Measurements from ENCODE around the gene PLCG1.
"Not testable (repeated sequence)": the region's sequence is repeated elsewhere in the genome, so short reads cannot be mapped to it uniquely, and the experiment has no call there.

Gene PLCG1

GRCh38 chr20:41125530-41126457 lies 11.5 kb upstream of the PLCG1 start:
- no peak for DNase-seq

GRCh38 chr20:41126719-41127118 lies 10.6 kb upstream of the PLCG1 start:
- DNase-seq = no peak

- not testable (repeated sequence) for DNase-seq
These were observed 9.0 kb upstream of the PLCG1 start for GRCh38 chr20:41128317-41128716.

DNA sequence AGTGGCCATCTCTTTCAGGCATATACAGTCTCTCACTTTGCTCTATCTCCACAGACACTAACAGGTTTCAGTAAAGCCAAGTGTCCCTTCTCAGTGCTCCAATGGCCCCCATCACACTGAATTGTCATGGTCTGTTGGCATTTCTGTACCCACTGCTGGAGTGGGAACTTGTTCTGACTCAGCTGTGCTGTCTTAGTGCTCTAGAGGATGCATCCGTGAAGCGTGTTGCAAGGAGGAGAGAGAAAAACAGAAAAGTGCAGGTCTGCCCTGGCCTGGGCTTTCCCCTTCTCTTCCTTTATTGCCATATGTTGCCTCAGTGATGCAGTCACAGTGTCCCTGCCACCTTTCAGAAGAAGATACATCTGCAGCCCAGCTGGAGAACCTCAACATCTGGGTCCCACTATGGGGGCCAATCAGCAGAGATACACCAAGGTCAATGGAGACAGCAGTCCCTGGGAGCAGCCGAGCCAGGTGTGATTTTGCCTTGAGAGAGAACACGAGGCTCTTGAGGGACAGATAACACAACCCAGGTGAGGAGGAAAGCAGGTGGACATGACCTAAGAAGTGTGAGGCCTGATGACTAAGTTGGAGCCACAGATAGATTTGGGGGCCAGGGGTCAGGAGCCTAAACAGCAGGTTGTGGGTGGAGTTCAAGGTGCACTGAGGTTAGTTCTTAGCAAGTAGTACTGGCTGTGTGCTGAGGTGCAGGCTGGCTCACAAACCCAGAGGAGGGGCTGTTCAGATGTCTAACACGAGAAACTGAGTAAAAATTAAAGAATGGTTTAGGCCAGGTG lies 5.6 kb upstream of the PLCG1 start:
- DNase-seq = no peak

- DNase-seq = not testable (repeated sequence)
These were observed 5.0 kb upstream of the PLCG1 start for GRCh38 chr20:41132388-41132775.

DNA sequence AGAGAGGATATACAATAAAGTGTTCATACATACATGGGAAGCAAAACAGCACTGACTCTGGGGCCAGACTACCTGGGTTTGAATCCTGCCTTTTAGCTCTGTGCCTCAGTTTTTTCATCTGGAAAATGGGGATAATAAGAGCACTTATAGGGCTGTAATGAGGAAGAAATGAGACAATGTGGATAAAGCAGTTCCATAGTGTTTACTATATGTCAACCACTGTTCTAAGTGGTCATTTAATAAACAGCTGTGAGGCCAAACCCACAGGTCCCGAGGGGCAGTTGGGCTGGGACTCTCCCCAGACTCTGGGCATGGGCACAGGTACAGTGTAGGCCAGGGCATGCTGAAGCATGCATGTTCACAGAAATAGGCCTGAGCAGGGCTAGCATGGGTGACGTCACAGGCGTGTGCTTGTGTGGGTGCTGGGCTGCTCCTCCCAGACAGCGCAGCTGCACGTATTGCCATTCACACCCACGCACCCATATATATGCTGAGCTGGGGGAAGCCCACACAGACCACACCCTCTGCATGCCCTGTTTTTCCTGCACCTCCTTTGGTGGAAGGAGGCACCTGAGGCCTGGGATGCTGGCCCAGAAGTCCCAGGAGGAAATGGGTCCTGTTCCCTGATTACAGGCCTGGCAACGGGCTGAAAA lies 3.5 kb upstream of the PLCG1 start:
- peak; percentile 55 to 60 for DNase-seq

GRCh38 chr20:41134362-41135186 lies 2.8 kb upstream of the PLCG1 start:
- no peak for DNase-seq

- peak; percentile 69 to 75 for DNase-seq
These were observed 2.0 kb upstream of the PLCG1 start for GRCh38 chr20:41135187-41135887.

DNA sequence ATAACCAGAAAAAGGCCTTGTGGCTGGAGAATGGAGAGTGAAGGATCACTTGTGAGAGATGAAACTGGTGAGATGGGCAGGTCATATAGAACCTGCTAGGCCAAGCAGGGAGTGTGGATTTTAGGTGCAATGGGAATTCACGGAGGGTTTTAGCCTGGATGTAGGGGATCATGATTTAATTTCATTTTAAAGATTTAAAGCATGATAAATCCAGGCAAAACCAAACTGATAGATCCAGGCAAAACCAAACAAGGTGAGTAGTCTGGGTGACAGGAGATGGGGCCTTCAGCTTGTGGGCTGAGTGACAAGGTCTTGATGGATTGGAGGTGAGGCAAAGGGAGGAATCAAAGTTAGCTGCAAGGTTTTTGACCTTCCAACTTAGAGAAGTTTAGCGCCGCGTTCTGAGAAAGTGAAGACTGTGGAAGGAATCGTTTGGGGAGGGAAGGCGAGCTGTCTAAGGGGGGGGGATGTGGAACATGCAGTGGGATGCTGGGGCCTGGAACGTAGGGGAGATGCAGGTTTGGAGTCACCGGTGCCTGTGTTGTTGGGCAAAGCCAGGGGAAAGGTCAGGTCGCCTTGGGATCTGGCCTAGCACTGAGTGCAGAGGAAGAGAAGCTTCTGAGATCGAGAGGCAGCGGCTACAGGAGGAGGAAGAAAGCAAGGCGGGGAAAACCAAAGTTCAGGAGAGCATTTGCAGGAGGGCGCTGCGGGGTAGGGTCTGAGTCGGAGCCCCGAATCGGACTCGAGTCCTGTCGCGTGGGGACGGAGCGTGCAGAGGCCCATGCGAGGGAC lies 1.3 kb upstream of the PLCG1 start:
- DNase-seq = no peak

GRCh38 chr20:41137614-41138474 lies 501 bp downstream of the PLCG1 start:
- DNase-seq = peak; percentile 49 to 71

DNA sequence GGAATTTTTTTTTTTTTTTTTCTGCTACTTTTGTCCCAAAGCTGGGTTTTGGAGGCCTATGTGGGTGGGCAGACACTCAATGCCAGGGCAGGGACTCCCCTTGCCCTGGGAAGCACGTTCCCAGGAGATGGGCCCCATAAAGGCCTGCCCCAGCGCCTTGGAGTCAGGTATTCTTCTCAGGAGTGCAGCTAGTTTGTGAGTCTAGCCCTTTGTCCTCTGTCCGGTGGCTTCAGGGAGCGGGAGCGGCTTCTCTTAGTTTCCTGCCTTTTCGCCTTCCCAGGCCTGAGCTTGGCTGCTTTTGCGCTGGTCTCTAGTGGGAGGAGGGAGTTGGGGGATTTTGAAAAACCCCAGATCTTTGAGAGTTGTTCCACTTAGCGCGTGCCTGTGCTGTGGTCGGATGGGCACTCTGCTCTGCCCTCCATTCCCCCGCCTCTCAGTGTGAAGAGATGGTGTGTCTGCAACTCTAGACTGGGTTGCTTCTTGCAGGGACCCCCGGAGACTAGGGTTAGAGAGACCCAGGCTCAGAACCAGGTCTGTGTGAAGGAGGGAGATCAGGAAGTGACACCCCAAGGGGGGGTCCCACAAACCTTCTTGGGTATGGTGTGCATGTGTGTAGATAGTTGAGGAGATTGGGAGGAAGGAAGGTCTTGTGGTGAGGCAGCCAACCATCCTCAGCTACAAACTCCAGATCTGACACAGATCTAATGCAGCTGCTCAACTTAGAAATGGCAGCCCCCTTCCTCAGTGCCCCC lies 1.3 kb downstream of the PLCG1 start:
- DNase-seq = peak; percentile 21 to 53

GRCh38 chr20:41139227-41140093 lies 2.1 kb downstream of the PLCG1 start:
- no peak for DNase-seq

- no peak for DNase-seq
These were observed 3.1 kb downstream of the PLCG1 start for GRCh38 chr20:41140226-41141133.

- no peak for DNase-seq
These were observed 3.9 kb downstream of the PLCG1 start for GRCh38 chr20:41141153-41141815.

DNA sequence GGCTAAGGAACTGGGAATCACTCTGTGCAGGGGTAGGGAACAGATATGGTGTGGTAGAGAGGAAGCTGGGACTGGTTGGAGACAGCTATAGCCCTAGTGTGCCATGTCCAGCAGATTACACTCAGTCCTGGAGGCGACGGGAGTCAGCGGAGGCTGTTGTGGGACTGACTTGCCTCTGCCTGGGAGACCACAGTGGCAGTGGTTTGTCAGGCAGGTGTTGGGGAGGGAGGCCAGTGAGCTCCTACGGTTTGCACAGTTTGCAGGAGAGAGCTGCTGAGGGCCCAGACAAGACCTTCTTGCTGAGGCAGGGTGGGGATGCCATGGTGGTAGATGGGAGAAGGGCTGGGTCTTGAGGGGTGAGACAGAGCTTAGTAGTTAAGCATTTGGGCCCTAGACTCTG lies 4.9 kb downstream of the PLCG1 start:
- no peak for DNase-seq

GRCh38 chr20:41142919-41143318 lies 5.6 kb downstream of the PLCG1 start:
- DNase-seq = peak; percentile 34 to 63
